HAP-1 (cell line): ENCODE data around the gene SLC1A7.
A peak's percentile ranks its signal among the peaks of the same experiment; 100 is the strongest.

Source experiments
- DNase-seq, 2 experiments: peaks; one replicate each; pipeline ENCODE4 v3.0.0-alpha.2; 2016 to 2020; ENCODE audit warnings: low spot score in 2 of 2
- H3K27me3 ChIP-seq: fragments of 250-450 bp; sonication (Bioruptor Pico); 2 replicates; pipeline ENCODE4 v1.5.1; 2020; ENCODE audit warnings: low read depth, mild to moderate bottlenecking, moderate library complexity
- H3K36me3 ChIP-seq: fragments of 250-450 bp; sonication (Bioruptor Pico); replicated peaks from 2 replicates; pipeline ENCODE4 v1.5.1; 2020; ENCODE audit warnings: mild to moderate bottlenecking
- H3K4me1 ChIP-seq: fragments of 250-450 bp; sonication (Bioruptor Pico); 2 replicates; pipeline ENCODE4 v1.5.1; 2020; ENCODE audit warnings: mild to moderate bottlenecking
- H3K4me3 ChIP-seq: fragments of 250-450 bp; sonication (Bioruptor Pico); 2 replicates; pipeline ENCODE4 v1.5.1; 2020; ENCODE audit warnings: mild to moderate bottlenecking, moderate library complexity
- H3K9me3 ChIP-seq: fragments of 250-450 bp; sonication (Bioruptor Pico); 2 replicates; pipeline ENCODE4 v1.5.1; 2020; ENCODE audit warnings: mild to moderate bottlenecking, moderate library complexity
- in situ Hi-C: fragments of 300-500 bp; cut with MboI; formaldehyde crosslinking; loops from 3 replicates; pipeline ENCODE4 v1.14.3; 2020; ENCODE audit warnings: low sequenced_read_pairs, inconsistent platforms, mixed read lengths

SLC1A7 gene

GRCh38 chr1:53174971-53175913 is 32.8 kb upstream of the SLC1A7 start:
- peak in 1 of 2 experiments; percentile 20 for DNase-seq
- in situ Hi-C loops, result loop anchor here (25.0 kb wide), 1 partner anchor 263 kb away; the partner anchor contains the start of gene ECHDC2
- no peaks in the 10 kb centered on the region for H3K36me3 ChIP-seq
- H3K4me1 ChIP-seq, result peaks cover 6% of the 10 kb centered on the region
- no peak overlapping the region for H3K4me3 ChIP-seq
- no peaks in the 10 kb centered on the region for H3K9me3 ChIP-seq
- H3K27me3 ChIP-seq, result no peaks in the 10 kb centered on the region

GRCh38 chr1:53172426-53173128 is 30.1 kb upstream of the SLC1A7 start:
- no peak overlapping the region for H3K4me3 ChIP-seq
- no peaks in the 10 kb centered on the region for H3K9me3 ChIP-seq
- H3K4me1 ChIP-seq, result peaks cover 6% of the 10 kb centered on the region
- in situ Hi-C loops, result no loop called here
- no peaks in the 10 kb centered on the region for H3K27me3 ChIP-seq
- DNase-seq, result no peak
- no peaks in the 10 kb centered on the region for H3K36me3 ChIP-seq

- peaks cover 2% of the 10 kb centered on the region; the same call in 1 of the 2 replicates for H3K27me3 ChIP-seq
- no peaks in the 10 kb centered on the region for H3K9me3 ChIP-seq
- in situ Hi-C loops, result no loop called here
- H3K36me3 ChIP-seq, result no peaks in the 10 kb centered on the region
- H3K4me1 ChIP-seq, result no peaks in the 10 kb centered on the region
- DNase-seq, result no peak
- H3K4me3 ChIP-seq, result no peak overlapping the region
Observed at GRCh38 chr1:53166912-53167311, 24.5 kb upstream of the SLC1A7 start.

GRCh38 chr1:53166366-53166765 is 23.9 kb upstream of the SLC1A7 start:
- DNase-seq, result no peak
- Histone ChIP-seq H3K27me3 (peaks cover 2% of the 10 kb centered on the region; the same call in 1 of the 2 replicates), H3K9me3 (no peaks in the 10 kb centered on the region), H3K36me3 (no peaks in the 10 kb centered on the region), H3K4me1 (no peaks in the 10 kb centered on the region), H3K4me3 (no peak overlapping the region)
- in situ Hi-C loops, result no loop called here

GRCh38 chr1:53165408-53165961 is 23.0 kb upstream of the SLC1A7 start:
- Histone ChIP-seq H3K4me1 (no peaks in the 10 kb centered on the region), H3K27me3 (peaks cover 2% of the 10 kb centered on the region; the same call in 1 of the 2 replicates), H3K36me3 (no peaks in the 10 kb centered on the region), H3K9me3 (no peaks in the 10 kb centered on the region), H3K4me3 (no peak overlapping the region)
- in situ Hi-C loops, result no loop called here
- DNase-seq, result no peak

GRCh38 chr1:53163291-53163768 is 20.9 kb upstream of the SLC1A7 start:
- peaks cover 2% of the 10 kb centered on the region; the same call in 1 of the 2 replicates for H3K27me3 ChIP-seq
- in situ Hi-C loops, result no loop called here
- no peaks in the 10 kb centered on the region for H3K4me1 ChIP-seq
- DNase-seq, result no peak
- H3K4me3 ChIP-seq, result no peak overlapping the region
- H3K9me3 ChIP-seq, result no peaks in the 10 kb centered on the region
- no peaks in the 10 kb centered on the region for H3K36me3 ChIP-seq

GRCh38 chr1:53162621-53163020 is 20.2 kb upstream of the SLC1A7 start:
- Histone ChIP-seq H3K36me3 (no peaks in the 10 kb centered on the region), H3K27me3 (peaks cover 2% of the 10 kb centered on the region; the same call in 1 of the 2 replicates), H3K9me3 (no peaks in the 10 kb centered on the region), H3K4me1 (no peaks in the 10 kb centered on the region), H3K4me3 (no peak overlapping the region)
- in situ Hi-C loops, result no loop called here
- DNase-seq, result no peak

GRCh38 chr1:53160924-53161378 is 18.5 kb upstream of the SLC1A7 start:
- DNase-seq, result no peak
- Histone ChIP-seq H3K36me3 (no peaks in the 10 kb centered on the region), H3K9me3 (no peaks in the 10 kb centered on the region), H3K4me3 (no peak overlapping the region), H3K4me1 (no peaks in the 10 kb centered on the region), H3K27me3 (peaks cover 2% of the 10 kb centered on the region; the same call in 1 of the 2 replicates)
- in situ Hi-C loops, result no loop called here

- no peaks in the 10 kb centered on the region for H3K36me3 ChIP-seq
- no peak for DNase-seq
- no peaks in the 10 kb centered on the region for H3K27me3 ChIP-seq
- in situ Hi-C loops, result no loop called here
- H3K4me1 ChIP-seq, result no peaks in the 10 kb centered on the region
- H3K4me3 ChIP-seq, result no peak overlapping the region
- H3K9me3 ChIP-seq, result no peaks in the 10 kb centered on the region
Observed at GRCh38 chr1:53158900-53159299, 16.5 kb upstream of the SLC1A7 start.

GRCh38 chr1:53156783-53157182 is 14.3 kb upstream of the SLC1A7 start:
- Histone ChIP-seq H3K9me3 (no peaks in the 10 kb centered on the region), H3K36me3 (no peaks in the 10 kb centered on the region), H3K27me3 (no peaks in the 10 kb centered on the region), H3K4me1 (no peaks in the 10 kb centered on the region), H3K4me3 (no peak overlapping the region)
- DNase-seq, result no peak
- in situ Hi-C loops, result no loop called here

GRCh38 chr1:53155945-53156344 is 13.5 kb upstream of the SLC1A7 start:
- no peaks in the 10 kb centered on the region for H3K4me1 ChIP-seq
- no peaks in the 10 kb centered on the region for H3K27me3 ChIP-seq
- no peak overlapping the region for H3K4me3 ChIP-seq
- H3K9me3 ChIP-seq, result no peaks in the 10 kb centered on the region
- in situ Hi-C loops, result no loop called here
- DNase-seq, result no peak
- H3K36me3 ChIP-seq, result no peaks in the 10 kb centered on the region

- H3K4me1 ChIP-seq, result no peaks in the 10 kb centered on the region
- no peaks in the 10 kb centered on the region for H3K9me3 ChIP-seq
- H3K27me3 ChIP-seq, result no peaks in the 10 kb centered on the region
- DNase-seq, result no peak
- H3K4me3 ChIP-seq, result no peak overlapping the region
- in situ Hi-C loops, result no loop called here
- H3K36me3 ChIP-seq, result no peaks in the 10 kb centered on the region
Observed at GRCh38 chr1:53155534-53155933, 13.1 kb upstream of the SLC1A7 start.

- no peak overlapping the region for H3K4me3 ChIP-seq
- in situ Hi-C loops, result no loop called here
- H3K27me3 ChIP-seq, result no peaks in the 10 kb centered on the region
- no peaks in the 10 kb centered on the region for H3K36me3 ChIP-seq
- no peaks in the 10 kb centered on the region for H3K4me1 ChIP-seq
- no peaks in the 10 kb centered on the region for H3K9me3 ChIP-seq
- DNase-seq, result no peak
Observed at GRCh38 chr1:53154859-53155438, 12.5 kb upstream of the SLC1A7 start.
